OCI-LY1 (cell line): ENCODE results near the gene ZNF469.

ENCODE experiments used
- H2AFZ ChIP-seq: fragments of 200-600 bp; sonication (generic), shearing (Covaris generic); 2 replicates; pipeline ENCODE4 v1.6.0; 2014; ENCODE audit warnings: antibody characterized with exemption, mild to moderate bottlenecking, low read length
- H3F3A ChIP-seq: fragments of 200-600 bp; sonication (generic), shearing (Covaris generic); 2 replicates; pipeline ENCODE4 v1.6.0; 2014; ENCODE audit warnings: mild to moderate bottlenecking, antibody characterized with exemption, low read length, moderate library complexity; ENCODE audit not compliant: insufficient read depth
- H3K27ac ChIP-seq: fragments of 200-600 bp; sonication (generic); 2 replicates; pipeline ENCODE4 v1.5.1; 2014; ENCODE audit warnings: low read length, mixed run types, mild to moderate bottlenecking, low read depth; ENCODE audit not compliant: poor library complexity, severe bottlenecking
- H3K27me3 ChIP-seq: fragments of 200-600 bp; sonication (generic); 2 replicates; pipeline ENCODE4 v1.6.0; 2014; ENCODE audit warnings: antibody characterized with exemption, mild to moderate bottlenecking, low read length, moderate library complexity; ENCODE audit not compliant: insufficient read depth
- H3K36me3 ChIP-seq: fragments of 200-600 bp; sonication (generic); 2 replicates; pipeline ENCODE4 v1.6.1; 2014; ENCODE audit warnings: mild to moderate bottlenecking, antibody characterized with exemption, low read length, moderate library complexity, mixed read lengths; ENCODE audit not compliant: insufficient read depth
- H3K4me1 ChIP-seq: fragments of 200-600 bp; sonication (generic); 2 replicates; pipeline ENCODE4 v1.5.1; 2014; ENCODE audit warnings: mild to moderate bottlenecking, low read length, moderate library complexity; ENCODE audit not compliant: insufficient read depth, severe bottlenecking
- H3K4me2 ChIP-seq: fragments of 200-600 bp; sonication (generic), shearing (Covaris generic); 2 replicates; pipeline ENCODE4 v1.6.1; 2014; ENCODE audit warnings: low read length
- H3K4me3 ChIP-seq: fragments of 200-600 bp; sonication (generic); 2 replicates; pipeline ENCODE4 v1.5.1; 2014; ENCODE audit warnings: low read length, low read depth, mild to moderate bottlenecking, mixed read lengths; ENCODE audit not compliant: poor library complexity, severe bottlenecking
- H3K79me2 ChIP-seq: fragments of 200-600 bp; shearing (Covaris generic); 2 replicates; pipeline ENCODE4 v1.6.1; 2016; ENCODE audit warnings: mixed run types, low read length, mixed read lengths; ENCODE audit not compliant: insufficient read depth
- H3K9ac ChIP-seq: fragments of 200-600 bp; sonication (generic), shearing (Covaris generic); 2 replicates; pipeline ENCODE4 v1.6.1; 2014; ENCODE audit warnings: mild to moderate bottlenecking, low read length, mixed read lengths
- H3K9me2 ChIP-seq: fragments of 200-600 bp; sonication (generic), shearing (Covaris generic); 2 replicates; pipeline ENCODE4 v1.6.1; 2014; ENCODE audit warnings: low read depth, mild to moderate bottlenecking, low read length, mixed read lengths
- H3K9me3 ChIP-seq: fragments of 200-600 bp; shearing (Covaris generic); 2 replicates; pipeline ENCODE4 v1.6.1; 2014; ENCODE audit warnings: low read length, mixed read lengths
- H4K20me1 ChIP-seq: fragments of 200-600 bp; sonication (generic), shearing (Covaris generic); 2 replicates; pipeline ENCODE4 v1.6.0; 2016; ENCODE audit warnings: mild to moderate bottlenecking, low read length; ENCODE audit not compliant: insufficient read depth
- EZH2 ChIP-seq: fragments of 200-600 bp; sonication (generic), shearing (Covaris generic); IDR thresholded peaks from 2 replicates; pipeline ENCODE4 v1.8.0; 2017; ENCODE audit warnings: borderline replicate concordance, mixed run types, mild to moderate bottlenecking, antibody characterized with exemption, low read length, moderate library complexity, mixed read lengths
- TF ChIP-seq, protein P1 (sequence below): fragments of 200-600 bp; sonication (generic), shearing (Covaris generic); IDR thresholded peaks from 2 replicates; pipeline ENCODE4 v1.5.1; 2017; ENCODE audit warnings: mild to moderate bottlenecking, antibody characterized with exemption, low read length, moderate library complexity, mixed read lengths

ZNF469 gene

DNA sequence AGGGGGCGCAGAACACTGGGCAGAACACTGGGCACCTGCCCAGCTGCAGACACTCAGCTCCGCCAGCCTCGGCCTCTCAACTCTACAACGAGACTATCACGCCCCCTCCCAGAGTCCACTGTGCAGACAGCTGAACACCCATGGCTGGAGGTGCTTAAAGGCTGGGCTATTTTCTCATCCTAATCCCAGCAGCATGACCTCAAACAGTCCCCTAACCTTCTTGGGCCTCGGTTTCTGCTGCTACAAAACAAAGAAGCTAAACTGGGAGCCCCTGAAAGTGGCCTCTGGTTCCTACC is 27.7 kb upstream of the ZNF469 start:
- 0 out of 2 replicates have a peak, but pooled peaks cover 5% of the 10 kb centered on the region for H3K27me3 ChIP-seq
- H4K20me1 ChIP-seq: no peaks in the 10 kb centered on the region
- no peaks in the 10 kb centered on the region for H3K9me3 ChIP-seq
- no peak overlapping the region for H3K4me3 ChIP-seq
- H3K79me2 ChIP-seq: no peaks in the 10 kb centered on the region
- H3K9me2 ChIP-seq: no peaks in the 10 kb centered on the region
- no peak overlapping the region for H3K27ac ChIP-seq
- no peak overlapping the region for H2AFZ ChIP-seq
- TF ChIP-seq EZH2: no peak
- TF ChIP-seq, protein P1, sequence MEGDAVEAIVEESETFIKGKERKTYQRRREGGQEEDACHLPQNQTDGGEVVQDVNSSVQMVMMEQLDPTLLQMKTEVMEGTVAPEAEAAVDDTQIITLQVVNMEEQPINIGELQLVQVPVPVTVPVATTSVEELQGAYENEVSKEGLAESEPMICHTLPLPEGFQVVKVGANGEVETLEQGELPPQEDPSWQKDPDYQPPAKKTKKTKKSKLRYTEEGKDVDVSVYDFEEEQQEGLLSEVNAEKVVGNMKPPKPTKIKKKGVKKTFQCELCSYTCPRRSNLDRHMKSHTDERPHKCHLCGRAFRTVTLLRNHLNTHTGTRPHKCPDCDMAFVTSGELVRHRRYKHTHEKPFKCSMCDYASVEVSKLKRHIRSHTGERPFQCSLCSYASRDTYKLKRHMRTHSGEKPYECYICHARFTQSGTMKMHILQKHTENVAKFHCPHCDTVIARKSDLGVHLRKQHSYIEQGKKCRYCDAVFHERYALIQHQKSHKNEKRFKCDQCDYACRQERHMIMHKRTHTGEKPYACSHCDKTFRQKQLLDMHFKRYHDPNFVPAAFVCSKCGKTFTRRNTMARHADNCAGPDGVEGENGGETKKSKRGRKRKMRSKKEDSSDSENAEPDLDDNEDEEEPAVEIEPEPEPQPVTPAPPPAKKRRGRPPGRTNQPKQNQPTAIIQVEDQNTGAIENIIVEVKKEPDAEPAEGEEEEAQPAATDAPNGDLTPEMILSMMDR: no peak
- H3K36me3 ChIP-seq: no peaks in the 10 kb centered on the region
- H3K4me1 ChIP-seq: no peaks in the 10 kb centered on the region
- no peaks in the 10 kb centered on the region for H3F3A ChIP-seq
- H3K9ac ChIP-seq: no peak overlapping the region
- no peak overlapping the region for H3K4me2 ChIP-seq

DNA sequence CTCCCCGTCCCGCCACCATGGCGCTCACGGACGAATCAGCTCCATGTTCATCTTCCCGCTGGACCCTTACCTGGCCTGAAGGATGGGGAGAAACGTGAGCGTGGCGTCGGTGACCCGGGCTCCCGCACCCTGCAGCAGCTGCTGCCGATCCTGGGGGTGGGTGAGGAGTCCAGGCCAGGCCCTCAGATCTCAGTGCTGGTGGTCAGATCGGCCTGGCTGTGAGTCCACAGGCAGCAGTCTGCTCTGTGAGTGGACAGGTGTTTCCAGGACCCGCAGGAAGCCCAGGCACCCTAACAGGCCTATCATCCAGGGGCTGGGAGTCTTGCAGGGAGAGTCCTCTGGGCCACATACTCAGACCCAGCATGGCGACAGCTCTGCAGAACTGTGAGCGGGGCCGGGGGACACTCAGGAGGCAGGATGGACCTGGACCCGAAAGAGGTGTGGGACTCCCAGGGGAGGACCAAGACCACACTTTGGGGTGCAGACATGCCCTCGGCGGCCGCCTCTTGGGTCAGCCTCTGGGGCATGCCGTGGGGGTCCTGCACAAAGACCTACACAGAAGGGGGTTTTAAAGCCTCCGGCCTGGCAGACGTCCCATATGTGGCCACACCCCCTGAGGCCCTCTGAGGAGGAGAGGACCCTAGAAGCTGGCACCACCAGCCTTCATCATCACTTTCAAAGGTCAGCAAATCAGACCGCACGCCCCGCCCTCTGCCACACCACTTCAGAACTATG is 27.2 kb upstream of the ZNF469 start:
- Histone ChIP-seq H2AFZ (no peak overlapping the region), H3F3A (no peaks in the 10 kb centered on the region), H4K20me1 (no peaks in the 10 kb centered on the region), H3K79me2 (no peaks in the 10 kb centered on the region), H3K9me2 (no peaks in the 10 kb centered on the region), H3K4me1 (no peaks in the 10 kb centered on the region), H3K9ac (no peak overlapping the region), H3K4me3 (no peak overlapping the region), H3K27me3 (0 out of 2 replicates have a peak, but pooled peaks cover 5% of the 10 kb centered on the region), H3K4me2 (no peak overlapping the region), H3K36me3 (no peaks in the 10 kb centered on the region), H3K27ac (no peak overlapping the region), H3K9me3 (no peaks in the 10 kb centered on the region)
- TF ChIP-seq, protein P1: no peak
- no peak for TF ChIP-seq EZH2

DNA sequence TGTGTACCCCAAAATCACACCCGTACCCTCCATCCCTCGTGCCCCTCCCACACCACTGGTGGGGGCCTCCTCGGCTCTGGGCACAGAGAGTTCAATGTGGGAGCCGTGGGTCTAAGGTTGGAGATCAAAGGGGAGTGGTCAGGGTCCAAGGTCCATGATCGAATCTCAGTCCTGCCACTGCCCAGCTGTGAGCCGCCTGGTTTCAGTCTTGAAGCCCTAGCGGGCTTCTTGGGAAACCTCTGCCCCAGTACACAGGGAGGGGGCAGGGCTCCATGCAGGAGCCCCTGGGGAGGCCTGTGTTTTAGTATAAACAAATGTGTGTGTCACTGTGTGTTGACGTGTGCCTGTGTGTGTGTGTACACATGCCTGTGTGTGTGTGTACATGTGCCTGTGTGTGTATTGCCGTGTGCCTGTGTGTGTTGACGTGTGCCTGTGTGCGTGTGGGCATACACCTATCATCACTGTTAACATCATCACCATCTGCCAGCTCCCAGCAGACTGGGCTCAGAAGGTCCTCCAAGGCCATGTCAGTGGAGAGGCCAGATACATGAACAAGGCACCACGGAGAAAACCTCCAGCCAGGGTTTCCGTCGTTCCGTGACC is 26.5 kb upstream of the ZNF469 start:
- Histone ChIP-seq H3K36me3 (no peaks in the 10 kb centered on the region), H4K20me1 (no peaks in the 10 kb centered on the region), H3K27me3 (0 out of 2 replicates have a peak, but pooled peaks cover 5% of the 10 kb centered on the region), H3K27ac (no peak overlapping the region), H3K9me3 (no peaks in the 10 kb centered on the region), H3K9me2 (no peaks in the 10 kb centered on the region), H3F3A (no peaks in the 10 kb centered on the region), H3K4me1 (no peaks in the 10 kb centered on the region), H3K9ac (no peak overlapping the region), H3K4me2 (no peak overlapping the region), H2AFZ (no peak overlapping the region), H3K4me3 (no peak overlapping the region), H3K79me2 (no peaks in the 10 kb centered on the region)
- TF ChIP-seq EZH2: no peak
- TF ChIP-seq, protein P1: no peak
